Keratinocyte (primary cell): ENCODE data around the gene KCNG1. TPM values are rescaled to one million over a fixed set of nuclear protein-coding genes. Genes with fewer than 3 reads are reported as not detected.
"Not testable (repeated sequence)": the region's sequence is repeated elsewhere in the genome, so short reads cannot be mapped to it uniquely, and the experiment has no call there.

Source experiments
- DNase-seq: peaks from one replicate; pipeline ENCODE4 v3.0.0-alpha.2; 2011; ENCODE audit warnings: low read depth, missing footprints, low spot score
- FAIRE-seq: peaks from 2 replicates; lab custom pipeline; 2011; peaks lifted over from hg19 to GRCh38; lab: Jason Lieb, UNC
- H2AFZ ChIP-seq: 2 replicates; pipeline ENCODE4 v1.6.0; 2012; ENCODE audit warnings: low read length, control low read depth, inconsistent platforms; ENCODE audit not compliant: control insufficient read depth
- H3K27ac ChIP-seq: 2 replicates; pipeline ENCODE4 v1.5.1; 2011; ENCODE audit warnings: low read length; ENCODE audit not compliant: control insufficient read depth, insufficient read depth
- H3K27me3 ChIP-seq: 3 replicates; pipeline ENCODE4 v1.6.0; 2011; ENCODE audit warnings: low read length; ENCODE audit not compliant: control insufficient read depth, insufficient read depth; ENCODE audit errors: extremely low read depth
- H3K36me3 ChIP-seq, 2 experiments: 2 replicates in 1 of 2; 3 replicates in 1 of 2; pipeline ENCODE4 v1.5.1; 2011; ENCODE audit warnings: low read length in 2 of 2, mild to moderate bottlenecking in 1 of 2; ENCODE audit not compliant: control insufficient read depth in 2 of 2, insufficient read depth in 2 of 2; ENCODE audit errors: extremely low read depth in 1 of 2
- H3K4me1 ChIP-seq: 3 replicates; pipeline ENCODE4 v1.5.1; 2011; ENCODE audit warnings: low read length; ENCODE audit not compliant: control insufficient read depth, insufficient read depth; ENCODE audit errors: extremely low read depth
- H3K4me2 ChIP-seq: 3 replicates; pipeline ENCODE4 v1.6.0; 2011; ENCODE audit warnings: low read depth, low read length; ENCODE audit not compliant: control insufficient read depth, insufficient read depth; ENCODE audit errors: extremely low read depth
- H3K4me3 ChIP-seq, 3 experiments: fragments of 200-600 bp in 1 of 3; sonication (generic) in 1 of 3; 2 replicates in 2 of 3; 3 replicates in 1 of 3; pipeline ENCODE4 v1.5.1; 2011 to 2016; ENCODE audit warnings: low read length in 3 of 3, mild to moderate bottlenecking in 3 of 3, control low read depth in 2 of 3, inconsistent platforms in 1 of 3, low read depth in 1 of 3, mixed read lengths in 1 of 3, mixed run types in 1 of 3, moderate library complexity in 1 of 3; ENCODE audit not compliant: control insufficient read depth in 2 of 3, insufficient read depth in 2 of 3; ENCODE audit errors: extremely low read depth in 1 of 3
- H3K79me2 ChIP-seq: 2 replicates; pipeline ENCODE4 v1.6.0; 2012; ENCODE audit warnings: low read length; ENCODE audit not compliant: control insufficient read depth, insufficient read depth
- H3K9ac ChIP-seq: 3 replicates; pipeline ENCODE4 v1.6.0; 2011; ENCODE audit warnings: low read length; ENCODE audit not compliant: control insufficient read depth, insufficient read depth; ENCODE audit errors: extremely low read depth
- H3K9me1 ChIP-seq: 3 replicates; pipeline ENCODE4 v1.6.0; 2011; ENCODE audit warnings: low read length; ENCODE audit not compliant: control insufficient read depth, insufficient read depth; ENCODE audit errors: extremely low read depth
- H3K9me3 ChIP-seq: 2 replicates; pipeline ENCODE4 v1.5.1; 2012; ENCODE audit warnings: low read depth, low read length; ENCODE audit not compliant: control insufficient read depth
- H4K20me1 ChIP-seq: 3 replicates; pipeline ENCODE4 v1.6.0; 2011; ENCODE audit warnings: low read length; ENCODE audit not compliant: control insufficient read depth, insufficient read depth; ENCODE audit errors: extremely low read depth
- EZH2 ChIP-seq: IDR thresholded peaks from one replicate; pipeline ENCODE4 v1.6.1; 2012; ENCODE audit warnings: inconsistent platforms, mild to moderate bottlenecking, low read length, moderate library complexity
- dilution Hi-C: fragments of 300-500 bp; cut with MboI; formaldehyde crosslinking; loops from one replicate; pipeline ENCODE4 v1.7.0; 2020; ENCODE audit warnings: low sequenced_read_pairs; ENCODE audit not compliant: extremely low pct_ligation_motif_present
- polyA plus RNA-seq, 5 experiments: library from polyadenylated mRNA; depleted of rRNA in 3 of 5; stranded (reverse) in 3 of 5; stranded (forward) in 1 of 5; unstranded in 1 of 5; fragments of >200 nt; gene quantifications; 1 replicate in 1 of 5; 2 replicates in 3 of 5; 3 replicates in 1 of 5; pipeline versions ENCODE4 v1.2.1 to v1.2.3, GENCODE V29; 2011 to 2012; ENCODE audit warnings: missing spikeins in 2 of 5, low read depth in 1 of 5, low replicate concordance in 1 of 5
- TF ChIP-seq, protein P1 (sequence below), 3 experiments: IDR thresholded peaks in 1 of 3; conservative IDR thresholded peaks in 1 of 3; optimal IDR thresholded peaks in 1 of 3; 2 replicates in 2 of 3; 3 replicates in 1 of 3; pipeline versions ENCODE3 to v1.5.1; 2011; ENCODE audit warnings: low read length in 3 of 3, mild to moderate bottlenecking in 3 of 3, moderate library complexity in 2 of 3, control low read depth in 1 of 3, inconsistent platforms in 1 of 3; ENCODE audit not compliant: insufficient read depth in 2 of 3; ENCODE audit errors: extremely low read depth in 1 of 3

KCNG1 gene
- polyA plus RNA-seq, 1 donor (not counting 4 experiments of a cell fraction or from before 2014, with no cell fraction given), result 2.5 TPM

DNA sequence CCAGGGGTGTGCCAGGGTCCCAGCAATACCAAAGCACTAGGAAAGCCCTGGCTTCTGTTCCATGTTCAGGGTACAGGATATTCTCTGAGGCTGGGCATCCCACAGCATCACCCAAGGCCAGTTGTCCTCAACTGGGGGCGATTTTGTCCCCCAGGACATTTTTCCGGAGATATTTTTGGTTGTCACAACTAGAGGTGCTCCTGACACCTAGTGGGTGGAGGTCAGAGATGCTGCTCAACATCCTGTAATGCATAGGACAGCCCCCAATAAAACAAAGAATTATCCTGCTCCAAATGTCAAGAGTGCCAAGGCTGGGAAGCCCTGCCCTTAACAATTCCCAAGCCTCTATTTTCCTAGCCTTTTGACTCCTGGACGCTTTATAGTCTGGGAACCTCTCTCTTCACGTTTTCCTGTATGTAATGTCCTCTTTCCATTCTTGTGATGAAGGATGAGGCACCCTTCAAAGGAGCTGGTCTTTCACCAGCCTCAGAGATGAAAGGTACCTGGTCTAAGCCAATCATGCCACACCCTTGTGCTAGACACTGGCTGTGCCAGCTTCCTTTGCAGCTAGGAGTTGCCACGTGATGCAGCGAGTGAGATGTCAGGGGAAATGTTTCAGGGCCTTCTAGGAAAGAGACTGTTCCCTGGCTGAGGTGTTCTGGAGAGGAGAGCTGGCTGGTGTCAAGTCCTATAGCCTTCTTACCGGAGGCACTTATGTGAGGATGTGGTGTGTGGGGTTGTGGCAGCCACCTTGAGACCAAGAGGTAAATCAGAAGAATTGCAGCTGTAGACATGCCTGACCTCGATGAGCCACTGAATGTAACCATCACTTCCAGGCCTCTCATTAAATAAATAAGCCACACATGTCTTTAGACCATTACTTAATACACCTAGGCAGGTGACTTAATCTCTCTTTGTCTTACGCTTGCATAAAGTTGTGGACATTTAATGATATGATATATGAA, 23.4 kb upstream of the KCNG1 start:
- Histone ChIP-seq H3K4me2 (no peak overlapping the region), H3K4me3 (no peak overlapping the region), H3K79me2 (no peaks in the 10 kb centered on the region), H4K20me1 (no peaks in the 10 kb centered on the region), H3K4me1 (peaks cover 2% of the 10 kb centered on the region), H3K9me3 (no peaks in the 10 kb centered on the region), H2AFZ (no peak overlapping the region), H3K9me1 (no peaks in the 10 kb centered on the region), H3K27me3 (no peaks in the 10 kb centered on the region), H3K9ac (no peak overlapping the region), H3K27ac (no peak overlapping the region), H3K36me3 (no peaks in the 10 kb centered on the region)
- FAIRE-seq (no peak), DNase-seq (no peak)
- dilution Hi-C loops, result no loop called here
- TF ChIP-seq, protein P1, sequence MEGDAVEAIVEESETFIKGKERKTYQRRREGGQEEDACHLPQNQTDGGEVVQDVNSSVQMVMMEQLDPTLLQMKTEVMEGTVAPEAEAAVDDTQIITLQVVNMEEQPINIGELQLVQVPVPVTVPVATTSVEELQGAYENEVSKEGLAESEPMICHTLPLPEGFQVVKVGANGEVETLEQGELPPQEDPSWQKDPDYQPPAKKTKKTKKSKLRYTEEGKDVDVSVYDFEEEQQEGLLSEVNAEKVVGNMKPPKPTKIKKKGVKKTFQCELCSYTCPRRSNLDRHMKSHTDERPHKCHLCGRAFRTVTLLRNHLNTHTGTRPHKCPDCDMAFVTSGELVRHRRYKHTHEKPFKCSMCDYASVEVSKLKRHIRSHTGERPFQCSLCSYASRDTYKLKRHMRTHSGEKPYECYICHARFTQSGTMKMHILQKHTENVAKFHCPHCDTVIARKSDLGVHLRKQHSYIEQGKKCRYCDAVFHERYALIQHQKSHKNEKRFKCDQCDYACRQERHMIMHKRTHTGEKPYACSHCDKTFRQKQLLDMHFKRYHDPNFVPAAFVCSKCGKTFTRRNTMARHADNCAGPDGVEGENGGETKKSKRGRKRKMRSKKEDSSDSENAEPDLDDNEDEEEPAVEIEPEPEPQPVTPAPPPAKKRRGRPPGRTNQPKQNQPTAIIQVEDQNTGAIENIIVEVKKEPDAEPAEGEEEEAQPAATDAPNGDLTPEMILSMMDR (optimal IDR thresholded peaks at IDR 0.05 in 1 of 3, IDR thresholded peaks at IDR 0.05 in 1 of 3, conservative IDR thresholded peaks at IDR 0.05 in 1 of 3; ENCODE audit: extremely low read depth in 1 of 3, insufficient read depth in 2 of 3, low read length in 3 of 3), result no peak
- no peak for TF ChIP-seq EZH2

DNA sequence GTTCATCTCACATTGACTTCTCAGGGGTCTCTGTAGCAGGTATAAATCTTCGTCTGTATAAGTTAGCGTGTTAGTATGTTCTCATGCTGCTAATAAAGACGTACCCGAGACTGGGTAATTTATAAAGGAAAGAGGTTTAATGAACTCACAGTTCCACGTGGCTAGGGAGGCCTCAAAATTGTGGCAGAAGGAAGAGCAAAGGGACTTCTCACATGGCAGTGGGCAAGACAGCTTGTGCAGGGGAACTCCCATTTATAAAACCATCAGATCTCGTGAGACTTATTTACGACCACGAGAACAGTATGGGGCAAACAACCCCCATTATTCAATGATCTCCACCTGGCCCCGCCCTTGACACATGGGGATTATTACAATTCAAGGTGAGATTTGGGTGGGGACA, 22.6 kb upstream of the KCNG1 start:
- H3K27me3 ChIP-seq, H3K36me3 ChIP-seq, H4K20me1 ChIP-seq, H2AFZ ChIP-seq, H3K79me2 ChIP-seq, H3K4me2 ChIP-seq, H3K9me1 ChIP-seq, H3K9ac ChIP-seq, H3K9me3 ChIP-seq, H3K4me1 ChIP-seq, dilution Hi-C loops, DNase-seq, FAIRE-seq, H3K4me3 ChIP-seq, H3K27ac ChIP-seq: not testable (repeated sequence)
